HG02623 (cell line): ENCODE measurements around the gene RAB11FIP4.
"Not testable (repeated sequence)": the region's sequence is repeated elsewhere in the genome, so short reads cannot be mapped to it uniquely, and the experiment has no call there.

Experiments
- ATAC-seq: cut with Tn5 transposase; IDR thresholded peaks from one replicate; pipeline ENCODE4 v1.9.1; 2021; ENCODE audit warnings: moderate library complexity; ENCODE audit not compliant: unreplicated experiment

RAB11FIP4 gene, protein sequence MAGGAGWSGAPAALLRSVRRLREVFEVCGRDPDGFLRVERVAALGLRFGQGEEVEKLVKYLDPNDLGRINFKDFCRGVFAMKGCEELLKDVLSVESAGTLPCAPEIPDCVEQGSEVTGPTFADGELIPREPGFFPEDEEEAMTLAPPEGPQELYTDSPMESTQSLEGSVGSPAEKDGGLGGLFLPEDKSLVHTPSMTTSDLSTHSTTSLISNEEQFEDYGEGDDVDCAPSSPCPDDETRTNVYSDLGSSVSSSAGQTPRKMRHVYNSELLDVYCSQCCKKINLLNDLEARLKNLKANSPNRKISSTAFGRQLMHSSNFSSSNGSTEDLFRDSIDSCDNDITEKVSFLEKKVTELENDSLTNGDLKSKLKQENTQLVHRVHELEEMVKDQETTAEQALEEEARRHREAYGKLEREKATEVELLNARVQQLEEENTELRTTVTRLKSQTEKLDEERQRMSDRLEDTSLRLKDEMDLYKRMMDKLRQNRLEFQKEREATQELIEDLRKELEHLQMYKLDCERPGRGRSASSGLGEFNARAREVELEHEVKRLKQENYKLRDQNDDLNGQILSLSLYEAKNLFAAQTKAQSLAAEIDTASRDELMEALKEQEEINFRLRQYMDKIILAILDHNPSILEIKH

DNA sequence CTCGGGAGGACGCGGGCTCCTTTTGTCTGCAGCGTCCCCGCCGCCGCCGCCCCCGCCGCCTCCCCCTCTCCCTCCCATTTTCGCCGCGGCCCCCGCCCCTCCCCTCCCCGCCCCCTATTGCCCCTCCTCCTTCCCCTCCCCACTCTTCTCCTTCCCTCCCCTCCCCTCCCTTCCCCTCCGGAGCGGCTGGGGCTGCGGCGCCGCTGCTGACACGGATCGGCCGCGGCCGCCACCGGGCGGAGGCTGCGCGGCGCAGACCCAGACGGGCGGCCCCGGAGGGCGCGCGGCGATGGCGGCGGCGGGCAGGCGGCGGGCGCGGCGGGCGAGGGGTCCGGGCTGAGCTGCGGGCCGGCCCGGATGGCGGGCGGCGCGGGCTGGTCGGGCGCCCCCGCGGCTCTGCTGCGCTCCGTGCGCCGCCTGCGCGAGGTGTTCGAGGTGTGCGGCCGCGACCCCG lies at the start of gene RAB11FIP4:
RAB11FIP4 (plus strand) TSS at position 180 of the 454 bp plus-strand sequence; CDS start at position 358, 178 bp downstream.
- no peak for ATAC-seq

DNA sequence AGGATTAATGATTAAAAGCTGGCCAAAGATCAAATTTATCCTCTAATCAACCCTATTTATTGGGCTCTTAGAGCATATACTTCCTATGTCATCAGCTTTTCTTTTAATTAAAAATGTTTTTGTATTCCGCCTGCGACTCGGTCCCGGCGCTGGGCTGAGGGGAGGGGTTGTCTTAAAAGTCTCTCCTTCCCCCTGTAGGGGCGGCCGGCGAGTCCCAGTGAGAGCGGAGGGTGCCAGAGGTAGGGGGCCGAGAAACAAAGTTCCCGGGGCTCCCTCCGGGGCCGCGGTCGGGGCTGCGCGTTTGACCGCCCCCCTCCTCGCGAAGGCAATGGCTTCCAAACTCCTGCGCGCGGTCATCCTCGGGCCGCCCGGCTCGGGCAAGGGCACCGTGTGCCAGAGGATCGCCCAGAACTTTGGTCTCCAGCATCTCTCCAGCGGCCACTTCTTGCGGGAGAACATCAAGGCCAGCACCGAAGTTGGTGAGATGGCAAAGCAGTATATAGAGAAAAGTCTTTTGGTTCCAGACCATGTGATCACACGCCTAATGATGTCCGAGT lies 46.2 kb upstream of the RAB11FIP4 start:
- ATAC-seq, result not testable (repeated sequence)

DNA sequence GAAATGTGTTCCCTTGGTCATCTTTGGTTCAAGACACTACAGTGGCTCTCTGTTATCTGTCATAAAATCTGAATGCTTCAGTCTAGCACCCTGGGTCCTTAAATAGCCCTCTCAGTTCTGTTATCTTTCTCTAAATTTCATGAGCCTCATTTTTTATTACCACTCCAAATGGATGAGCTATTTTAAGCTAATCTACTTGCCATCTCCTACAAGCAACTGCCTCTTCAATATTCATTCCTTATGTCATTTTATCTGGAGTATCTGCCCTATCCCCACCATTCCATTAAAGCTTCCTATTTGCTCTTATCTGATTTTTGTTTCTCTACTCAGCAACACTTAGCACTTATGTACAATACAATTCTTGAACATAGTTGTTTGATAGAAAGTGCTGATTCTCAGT lies 42.0 kb upstream of the RAB11FIP4 start:
- ATAC-seq, result no peak

DNA sequence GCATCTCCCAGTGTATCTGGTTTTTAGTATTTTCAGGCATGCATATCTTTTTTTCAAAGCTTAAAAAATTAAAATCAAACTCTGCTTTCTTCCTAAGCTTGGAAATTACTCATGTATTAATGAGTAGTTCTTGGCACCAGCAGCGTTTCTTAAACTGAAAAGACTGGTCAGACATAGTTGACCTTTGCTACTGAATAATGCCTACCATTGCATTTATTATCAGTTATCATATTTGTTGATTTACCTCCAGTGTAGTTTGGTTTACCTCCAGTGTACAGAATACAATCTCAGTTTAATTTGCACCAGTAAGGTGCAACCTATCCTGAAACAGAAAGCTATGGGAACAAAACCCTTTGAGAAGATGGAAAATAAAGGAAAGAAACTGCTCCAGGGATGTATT lies 35.5 kb upstream of the RAB11FIP4 start:
- no peak for ATAC-seq

DNA sequence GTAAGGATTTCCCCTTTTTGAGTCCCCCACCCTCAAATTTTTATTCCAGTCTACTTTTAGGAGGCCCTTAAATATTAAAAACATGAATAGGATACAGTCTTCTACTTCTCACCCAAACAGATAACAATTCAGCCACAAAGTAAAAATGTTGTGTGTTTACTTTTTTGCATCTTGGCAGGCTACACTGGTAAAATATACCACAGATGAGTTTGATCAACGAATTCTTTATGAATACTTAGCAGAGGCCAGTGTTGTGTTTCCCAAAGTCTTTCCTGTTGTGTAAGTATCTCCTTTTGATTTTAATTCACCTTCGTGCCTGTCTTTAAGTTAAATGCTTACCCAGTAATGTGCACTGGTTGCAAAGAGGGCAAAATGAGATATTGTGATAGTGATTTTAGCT lies 34.4 kb upstream of the RAB11FIP4 start:
- no peak for ATAC-seq

DNA sequence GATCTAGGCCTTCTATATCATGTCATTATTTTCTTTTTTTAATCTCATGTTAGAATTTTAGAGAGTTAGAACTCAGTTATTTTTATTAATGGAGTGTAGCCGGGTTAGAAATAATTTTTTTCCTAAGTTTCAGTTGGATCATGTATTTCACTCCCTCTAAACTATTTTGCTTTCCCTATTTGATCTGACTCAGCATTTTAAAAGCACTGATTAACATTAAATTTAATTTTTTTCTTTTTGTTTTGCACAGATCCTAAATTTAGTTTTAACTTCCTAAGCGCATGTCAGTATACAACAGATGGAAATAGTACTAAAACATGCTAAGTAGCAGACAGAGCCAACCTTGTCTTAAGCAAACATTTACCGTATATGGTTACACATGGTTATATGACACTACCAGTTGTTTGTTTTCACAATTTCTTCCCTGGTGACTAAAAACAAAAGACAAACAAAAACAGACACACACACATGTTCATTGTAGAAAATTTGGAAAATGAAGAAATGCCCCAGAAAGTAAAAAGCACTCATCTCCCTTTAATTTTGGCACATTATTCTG lies 33.6 kb upstream of the RAB11FIP4 start:
- no peak for ATAC-seq

DNA sequence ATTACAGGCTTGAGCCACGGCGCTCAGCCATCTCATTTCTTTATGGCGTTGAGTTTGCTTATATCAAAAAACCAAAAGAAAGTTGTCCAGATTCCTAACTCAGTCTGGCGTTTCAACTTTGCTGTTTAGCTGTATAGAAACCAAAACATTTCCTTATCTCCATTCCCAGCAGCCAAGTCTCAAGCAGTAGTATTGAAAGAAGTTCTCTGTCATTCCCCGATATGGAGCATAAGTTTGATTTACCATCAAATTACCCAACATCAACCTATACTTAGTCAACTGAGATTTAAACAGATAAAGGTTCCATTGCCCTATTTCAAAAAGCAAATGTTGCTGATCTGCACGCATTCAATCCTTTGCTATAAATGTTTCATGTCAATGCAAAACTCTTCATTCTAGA lies 27.5 kb upstream of the RAB11FIP4 start:
- ATAC-seq, result no peak

DNA sequence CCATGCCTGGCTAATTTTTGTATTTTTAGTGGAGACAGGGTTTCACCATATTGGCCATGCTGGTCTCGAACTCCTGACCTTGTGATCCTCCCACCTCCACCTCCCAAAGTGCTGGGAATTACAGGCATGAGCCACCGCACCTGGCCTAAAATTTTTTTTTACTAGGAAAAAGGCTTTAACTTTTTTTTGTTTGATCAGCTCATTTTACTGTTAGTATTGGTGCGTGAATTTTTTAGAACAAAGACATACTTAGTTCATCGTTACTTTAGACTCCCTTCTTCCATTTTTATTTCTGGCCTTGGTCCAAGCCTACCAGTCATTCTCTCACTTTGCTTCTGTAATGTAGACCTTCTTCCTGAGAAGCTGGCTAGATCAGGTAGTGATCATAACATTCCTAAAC lies 25.4 kb upstream of the RAB11FIP4 start:
- ATAC-seq, result no peak

DNA sequence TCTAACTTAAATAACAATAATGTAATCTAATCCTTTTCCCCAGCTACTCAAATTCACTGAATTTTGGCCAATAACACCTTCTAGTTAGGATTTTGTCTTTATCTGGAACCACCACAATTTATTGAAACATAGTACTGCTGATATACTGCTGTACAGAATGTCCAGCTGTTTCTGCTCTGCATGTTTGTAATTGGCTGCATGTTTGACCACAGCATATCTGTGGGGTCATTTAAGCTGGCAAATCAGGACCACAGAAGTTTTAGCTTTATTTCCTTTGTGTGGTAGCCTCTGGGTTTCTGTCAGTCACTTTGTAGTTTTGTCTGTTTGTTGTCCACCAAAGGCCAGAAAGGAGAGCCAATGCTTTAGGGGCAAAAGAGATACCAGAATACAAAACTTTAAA lies 22.2 kb upstream of the RAB11FIP4 start:
- no peak for ATAC-seq

DNA sequence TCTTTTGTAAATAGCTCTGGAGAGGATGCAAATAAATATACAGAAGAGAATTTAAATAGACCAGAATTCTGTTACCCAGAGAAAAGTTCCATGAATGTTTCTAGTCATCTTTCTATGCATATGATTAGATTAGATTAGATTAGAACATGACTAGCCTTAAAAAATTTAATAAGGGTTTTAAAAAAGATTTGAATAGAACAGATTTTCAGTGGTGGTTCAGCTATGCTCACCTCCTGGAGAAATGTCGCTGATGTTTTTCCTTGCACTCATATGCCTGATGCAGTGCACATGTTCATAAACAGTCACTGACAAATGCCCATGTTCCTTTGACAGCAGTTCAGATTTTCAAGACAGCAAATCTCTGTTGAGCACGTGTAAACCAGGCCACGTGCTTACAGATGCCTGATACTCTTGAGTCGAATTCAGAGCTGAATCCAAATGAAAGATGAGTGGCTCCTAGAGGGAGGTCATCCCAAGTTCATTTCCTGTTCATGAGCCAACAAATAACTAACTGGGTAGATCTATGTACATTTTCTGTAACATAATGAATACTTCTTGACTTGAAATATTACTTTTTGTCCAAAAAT lies 19.9 kb upstream of the RAB11FIP4 start:
- no peak for ATAC-seq

DNA sequence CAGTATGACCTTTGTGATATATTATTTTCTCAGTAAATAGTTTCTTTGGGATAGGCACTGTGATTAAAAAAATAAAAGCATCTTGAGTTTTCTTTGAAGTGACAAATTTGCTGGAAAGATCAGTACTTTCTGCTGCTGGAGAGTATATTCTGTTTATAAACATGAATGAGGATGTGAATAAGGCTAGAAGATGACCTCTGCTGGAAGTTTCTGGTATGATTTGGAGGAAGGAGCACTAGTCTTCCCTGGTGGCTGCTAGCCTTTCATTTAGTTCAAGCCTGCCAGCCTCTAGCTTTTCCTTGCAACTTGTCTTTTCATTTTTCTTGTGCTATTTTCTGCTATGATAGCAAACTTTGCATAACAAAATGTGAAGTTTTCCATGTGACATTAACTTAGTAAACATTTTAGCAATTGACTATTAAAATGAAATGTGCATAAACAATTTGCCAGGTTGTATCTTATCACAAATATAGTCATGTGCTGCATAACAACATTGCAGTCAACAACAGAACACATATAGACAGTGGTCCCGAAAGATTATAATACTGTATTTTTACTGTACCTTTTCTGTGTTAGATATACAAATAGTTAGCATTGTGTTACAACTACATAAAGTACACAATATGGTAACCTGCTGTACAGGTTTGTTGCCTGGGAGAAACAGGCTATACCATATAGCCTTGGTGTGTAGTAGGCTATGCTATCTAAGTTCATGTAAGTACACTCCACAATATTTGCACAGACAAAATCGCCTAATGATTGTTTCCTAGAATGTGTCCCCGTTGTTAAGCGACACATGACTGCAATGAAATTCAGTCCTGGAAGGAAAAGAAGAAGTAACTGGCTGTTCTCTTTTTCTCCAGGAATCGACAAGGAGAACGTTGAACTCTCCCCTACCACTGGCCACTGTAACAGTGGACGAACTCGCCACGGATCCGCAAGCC lies 18.1 kb upstream of the RAB11FIP4 start:
- no peak for ATAC-seq

DNA sequence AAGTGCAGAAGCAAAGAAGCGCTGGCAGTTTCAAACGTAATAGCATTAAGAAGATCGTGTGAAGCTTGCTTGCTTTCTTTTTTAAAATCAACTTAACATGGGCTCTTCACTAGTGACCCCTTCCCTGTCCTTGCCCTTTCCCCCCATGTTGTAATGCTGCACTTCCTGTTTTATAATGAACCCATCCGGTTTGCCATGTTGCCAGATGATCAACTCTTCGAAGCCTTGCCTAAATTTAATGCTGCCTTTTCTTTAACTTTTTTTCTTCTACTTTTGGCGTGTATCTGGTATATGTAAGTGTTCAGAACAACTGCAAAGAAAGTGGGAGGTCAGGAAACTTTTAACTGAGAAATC lies 17.4 kb upstream of the RAB11FIP4 start:
- ATAC-seq, result no peak

DNA sequence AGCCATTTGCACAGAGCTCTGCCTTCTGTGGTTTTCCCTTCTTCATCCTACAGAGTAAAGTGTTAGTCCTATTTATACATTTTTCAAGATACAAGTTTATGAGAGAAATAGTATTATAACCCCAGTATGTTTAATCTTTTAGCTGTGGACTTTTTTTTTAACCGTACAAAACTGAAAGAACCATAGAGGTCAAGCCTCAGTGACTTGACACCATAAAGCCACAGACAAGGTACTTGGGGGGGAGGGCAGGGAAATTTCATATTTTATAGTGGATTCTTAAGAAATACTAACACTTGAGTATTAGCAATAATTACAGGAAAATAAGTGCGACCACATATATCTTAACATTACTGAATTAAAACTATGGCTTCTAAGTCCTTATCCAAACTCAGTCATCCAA lies 17.0 kb upstream of the RAB11FIP4 start:
- ATAC-seq, result no peak

DNA sequence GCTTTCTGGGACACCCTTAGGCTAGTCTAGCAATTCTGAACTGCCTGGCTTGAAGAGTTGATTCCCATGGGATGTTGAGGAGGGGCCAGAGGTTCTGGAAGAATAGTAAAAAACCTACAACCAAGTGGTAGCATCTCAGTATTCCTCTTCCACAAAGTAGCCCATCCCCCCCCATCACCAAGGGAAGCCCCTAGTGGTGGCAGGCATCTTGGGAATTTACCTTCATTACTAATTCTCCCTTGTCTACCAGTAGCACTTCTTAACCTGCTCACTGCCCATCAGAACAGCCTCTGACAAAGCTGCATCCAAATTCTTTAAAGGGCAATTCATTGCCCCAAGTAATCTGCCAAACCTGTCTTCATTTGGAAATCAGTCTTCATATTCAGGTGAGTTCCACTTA lies 12.8 kb upstream of the RAB11FIP4 start:
- ATAC-seq, result no peak

DNA sequence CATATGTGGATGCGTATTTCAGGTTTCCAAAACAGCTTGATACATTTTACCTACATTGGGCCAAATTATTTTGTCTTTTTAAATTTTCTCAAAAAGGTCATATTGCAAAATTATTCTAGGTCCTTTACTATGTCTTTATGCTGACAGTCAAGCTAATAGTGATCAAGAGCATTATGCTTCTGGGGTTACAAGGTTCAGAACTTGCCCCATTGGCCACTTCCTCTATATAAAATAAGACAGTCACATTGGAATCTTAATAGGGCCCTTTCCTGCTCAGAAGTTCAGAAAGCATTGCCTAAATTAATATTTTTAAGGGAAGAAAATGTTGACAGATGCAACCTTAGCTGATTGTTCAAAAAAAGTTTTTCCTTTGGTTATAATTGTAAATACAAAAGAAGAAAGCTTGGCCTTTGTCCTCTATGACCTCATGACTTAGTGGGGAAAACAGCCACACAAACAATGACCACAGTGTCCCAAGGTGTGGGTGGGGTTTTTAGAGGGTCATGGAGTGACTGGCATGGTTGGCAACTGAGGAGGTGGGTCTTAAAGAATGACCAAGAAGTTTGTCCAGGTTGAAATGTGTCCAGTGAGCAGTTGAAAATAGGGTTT lies 11.8 kb upstream of the RAB11FIP4 start:
- no peak for ATAC-seq

DNA sequence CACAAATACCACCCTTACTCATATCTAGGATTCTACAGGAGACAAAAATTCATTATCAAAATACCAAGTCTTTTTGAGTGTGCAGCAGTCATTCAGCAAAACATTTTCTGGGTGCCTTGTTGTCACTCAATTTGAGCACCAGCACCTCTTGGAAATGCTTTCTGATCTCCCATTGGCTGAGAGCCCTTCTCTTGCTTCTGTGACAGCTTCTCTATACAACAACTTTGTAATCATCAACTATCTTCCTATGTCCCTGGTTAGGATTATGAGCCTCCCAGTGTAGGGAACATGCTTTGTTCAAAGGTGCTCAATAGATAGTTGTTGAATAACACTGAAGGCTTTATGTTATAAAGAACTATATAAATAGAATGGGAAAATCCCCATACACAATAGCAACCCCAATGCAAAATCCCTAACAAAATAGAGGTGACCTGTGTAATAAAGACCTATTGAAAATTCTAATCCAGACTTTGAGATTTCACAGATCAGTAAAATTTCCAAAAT lies 10.3 kb upstream of the RAB11FIP4 start:
- ATAC-seq, result no peak

DNA sequence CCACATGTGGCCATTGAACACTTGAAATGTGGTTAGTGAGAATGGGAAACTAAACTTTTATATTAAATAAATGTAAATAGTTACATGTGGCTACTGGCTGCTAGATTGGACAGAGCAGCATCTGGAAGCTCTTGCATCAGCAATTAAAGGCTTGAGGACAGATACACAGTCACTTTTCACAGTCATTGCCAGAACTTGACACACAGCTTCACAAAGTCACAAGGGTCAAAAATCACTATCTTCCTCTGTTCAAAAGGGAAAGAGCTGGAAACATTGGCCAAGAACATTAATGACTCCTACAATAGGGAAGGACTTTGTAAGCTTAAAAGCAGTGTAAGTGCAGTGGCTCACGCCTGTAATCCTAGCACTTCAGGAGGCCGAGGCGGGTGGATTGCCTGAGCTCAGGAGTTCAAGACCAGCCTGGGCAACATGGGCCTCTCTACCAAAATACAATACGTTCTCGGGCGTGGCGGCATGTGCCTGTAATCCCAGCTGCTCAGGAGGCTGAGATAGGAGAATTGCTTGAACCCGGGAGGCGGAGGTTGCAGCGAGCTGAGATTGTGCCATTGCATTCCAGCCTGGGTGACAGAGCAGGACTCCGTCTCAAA lies 8.7 kb upstream of the RAB11FIP4 start:
- ATAC-seq, result not testable (repeated sequence)

DNA sequence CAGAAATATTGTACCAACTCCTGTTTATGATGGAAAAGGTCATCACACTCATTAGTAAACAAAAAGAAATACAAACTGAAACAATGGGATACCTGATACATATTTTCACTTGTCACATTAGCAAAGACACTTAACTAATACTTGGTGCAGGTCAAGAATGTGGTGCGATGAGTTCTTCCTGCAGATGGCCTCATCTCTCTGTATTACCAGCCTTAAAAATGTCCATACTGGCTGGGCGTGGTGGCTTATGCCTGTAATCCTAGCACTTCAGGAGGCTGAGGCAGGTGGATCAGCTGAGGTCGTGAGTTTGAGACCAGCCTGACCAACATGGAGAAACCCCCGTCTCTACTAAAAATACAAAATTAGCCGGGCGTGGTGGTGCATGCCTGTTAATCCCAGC lies 8.0 kb upstream of the RAB11FIP4 start:
- ATAC-seq, result not testable (repeated sequence)
